Measurements from ENCODE around the gene DDN.

The DDN gene

GRCh38 chr12:49030714-49031572 is 31.8 kb upstream of the DDN start:
- DNase-seq = no peak

GRCh38 chr12:49030119-49030518 is 30.9 kb upstream of the DDN start:
- no peak for DNase-seq

GRCh38 chr12:49028666-49029275 is 29.6 kb upstream of the DDN start:
- DNase-seq = no peak

- no peak for DNase-seq
Observed at GRCh38 chr12:49027846-49028555, 28.8 kb upstream of the DDN start.

GRCh38 chr12:49026678-49027480 is 27.7 kb upstream of the DDN start:
- no peak for DNase-seq

GRCh38 chr12:49026101-49026500 is 26.9 kb upstream of the DDN start:
- no peak for DNase-seq

- DNase-seq = no peak
Observed at GRCh38 chr12:49025463-49025862, 26.3 kb upstream of the DDN start.

GRCh38 chr12:49024543-49024942 is 25.4 kb upstream of the DDN start:
- no peak for DNase-seq

GRCh38 chr12:49023812-49024211 is 24.6 kb upstream of the DDN start:
- DNase-seq = no peak

- DNase-seq = no peak
Observed at GRCh38 chr12:49022558-49023178, 23.5 kb upstream of the DDN start.

GRCh38 chr12:49021292-49021915 is 22.2 kb upstream of the DDN start:
- DNase-seq = no peak

- DNase-seq = peak; percentile 17
Observed at GRCh38 chr12:49020441-49020840, 21.3 kb upstream of the DDN start.

- peak; percentile 67 for DNase-seq
Observed at GRCh38 chr12:49019443-49020324, 20.5 kb upstream of the DDN start.

GRCh38 chr12:49019120-49019430 is 19.9 kb upstream of the DDN start:
- no peak for DNase-seq

GRCh38 chr12:49018261-49019119 is 19.3 kb upstream of the DDN start, which contains the start of gene PRKAG1:
PRKAG1 (minus strand) TSS chr12:49018776; CDS start chr12:49018740, 36 bp downstream.
- DNase-seq = peak; percentile 98

GRCh38 chr12:49017891-49018260 is 18.7 kb upstream of the DDN start:
- no peak for DNase-seq

- DNase-seq = no peak
Observed at GRCh38 chr12:49015196-49015595, 16.0 kb upstream of the DDN start.

- no peak for DNase-seq
Observed at GRCh38 chr12:49014547-49014946, 15.4 kb upstream of the DDN start.

- no peak for DNase-seq
Observed at GRCh38 chr12:49013428-49013827, 14.3 kb upstream of the DDN start.

- no peak for DNase-seq
Observed at GRCh38 chr12:49012739-49013138, 13.6 kb upstream of the DDN start.
